Activated CD8-positive, alpha-beta memory T cell treated with anti-CD3 and anti-CD28 coated beads, Interleukin-2, amount 50 U/mL, for 4 hours (primary cell): Measurements from ENCODE around the gene LIPK.

Source experiments
- DNase-seq: peaks from one replicate; pipeline ENCODE4 v3.0.0-alpha.2; 2020

The LIPK gene

GRCh38 chr10:88787463-88787862, 81.4 kb downstream of the LIPK start:
- no peak for DNase-seq

DNA sequence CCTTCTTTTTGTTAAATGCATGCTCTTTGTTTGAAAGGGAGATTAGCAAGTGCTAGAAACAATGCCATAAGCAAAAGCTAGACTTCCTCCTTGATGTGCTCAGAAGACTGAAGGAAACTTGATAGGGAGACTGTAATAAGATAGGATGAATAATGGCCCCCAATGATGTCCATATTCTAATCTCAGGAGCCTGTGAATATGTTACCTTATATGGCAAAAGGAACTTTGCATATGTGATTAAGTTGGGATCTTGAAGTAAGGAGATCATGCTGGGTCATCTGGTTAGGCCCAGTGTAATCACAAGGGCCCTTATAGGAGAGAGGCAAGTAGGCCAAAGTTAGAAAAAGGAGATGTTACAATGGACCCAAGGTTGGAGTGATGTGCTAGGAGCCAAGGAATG, 82.9 kb downstream of the LIPK start:
- DNase-seq, result no peak

GRCh38 chr10:88791924-88792323, 85.9 kb downstream of the LIPK start:
- no peak for DNase-seq

GRCh38 chr10:88792661-88793060, 86.6 kb downstream of the LIPK start:
- no peak for DNase-seq

GRCh38 chr10:88793712-88794299, 87.8 kb downstream of the LIPK start:
- DNase-seq, result no peak

GRCh38 chr10:88794731-88795130, 88.7 kb downstream of the LIPK start:
- no peak for DNase-seq

DNA sequence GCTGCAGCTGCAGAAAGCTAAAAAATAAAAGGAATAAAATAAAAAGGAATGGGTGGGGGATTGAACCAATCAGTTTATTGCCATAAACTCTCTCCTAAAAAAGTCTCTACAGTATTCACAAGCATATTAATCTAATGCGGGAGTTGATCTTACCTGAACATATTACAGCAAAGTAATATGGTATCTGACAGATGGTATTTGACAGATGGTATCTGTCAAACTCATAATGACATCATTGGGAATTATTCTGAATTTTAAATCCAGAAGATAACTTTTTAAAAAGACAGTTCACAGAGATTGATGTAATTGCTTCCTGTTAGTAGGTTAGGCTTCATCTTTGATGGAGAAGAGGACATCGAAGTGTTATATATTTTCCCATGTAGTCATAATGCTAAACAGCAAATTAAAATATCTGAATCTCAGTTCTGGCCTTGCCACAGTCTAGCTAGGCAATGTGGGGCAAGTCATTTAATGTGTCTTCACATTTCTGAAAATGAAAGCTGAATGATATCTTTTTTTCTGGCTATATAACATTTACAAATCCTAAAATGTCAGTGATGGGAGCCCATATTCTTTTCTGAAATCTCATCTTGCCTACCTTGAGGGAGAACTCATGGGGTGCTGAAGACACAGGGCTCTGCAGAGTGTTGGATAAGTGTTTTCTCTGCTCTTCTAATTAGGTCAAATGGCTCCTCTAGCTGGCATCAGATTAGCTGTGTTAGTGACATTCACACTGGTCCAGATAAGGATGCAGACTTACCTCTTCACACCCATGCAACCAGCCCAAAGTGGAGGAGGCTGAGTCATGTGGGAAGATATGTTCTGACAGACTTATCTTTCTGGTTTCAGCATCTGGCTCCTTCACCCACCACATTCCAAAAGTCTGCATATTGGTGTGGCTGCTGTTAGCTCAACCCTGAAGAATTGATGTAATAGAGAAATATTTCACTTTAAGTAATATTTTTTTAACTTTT, 94.4 kb downstream of the LIPK start:
- DNase-seq, result no peak
